Transverse colon (tissue), 4 donors: ENCODE data around the gene AGAP1. TPM values are rescaled to one million over a fixed set of nuclear protein-coding genes. Genes with fewer than 3 reads are reported as not detected.

Experiments used
- DNase-seq: peaks from one replicate; pipeline ENCODE4 v3.0.0-alpha.2; 2019
- H3K27ac ChIP-seq, 4 donors: fragments of 200-600 bp; sonication (generic); 2 replicates each; pipeline ENCODE4 v1.5.1; 2016 to 2018; ENCODE audit warnings: inconsistent platforms in 4 of 4
- H3K27me3 ChIP-seq: fragments of 200-600 bp; sonication (generic); 2 replicates; pipeline ENCODE4 v1.5.1; 2017; ENCODE audit warnings: inconsistent platforms
- H3K36me3 ChIP-seq, 4 donors: fragments of 200-600 bp; sonication (generic); 2 replicates each; pipeline ENCODE4 v1.5.1; 2017 to 2019; ENCODE audit warnings: inconsistent platforms in 4 of 4
- H3K4me1 ChIP-seq, 4 donors: fragments of 200-600 bp; sonication (generic); 2 replicates each; pipeline ENCODE4 v1.5.1; 2017 to 2020; ENCODE audit warnings: inconsistent platforms in 4 of 4
- H3K4me3 ChIP-seq, 4 donors: fragments of 200-600 bp; sonication (generic); 1 replicate in 1 of 4; 2 replicates in 3 of 4; pipeline versions ENCODE4 v1.5.1 to v1.6.1; 2017 to 2019; ENCODE audit warnings: inconsistent platforms in 4 of 4
- H3K9me3 ChIP-seq, 2 donors: fragments of 200-600 bp; sonication (generic); 2 replicates each; pipeline ENCODE4 v1.5.1; 2017 to 2019; ENCODE audit warnings: inconsistent platforms in 2 of 2
- CTCF ChIP-seq, 5 experiments: fragments of 200-600 bp in 3 of 5; fragments of 450-650 bp in 2 of 5; sonication (generic) in 3 of 5; IDR thresholded peaks; 1 replicate in 2 of 5; 2 replicates in 3 of 5; pipeline ENCODE4 v1.5.1; 2016 to 2017; ENCODE audit warnings: antibody characterized with exemption in 5 of 5, inconsistent platforms in 3 of 5, mild to moderate bottlenecking in 2 of 5, moderate library complexity in 1 of 5
- EP300 ChIP-seq: sonication (generic); formaldehyde crosslinking; IDR thresholded peaks from one replicate; pipeline ENCODE4 v1.6.1; 2017; ENCODE audit warnings: antibody characterized with exemption, low read depth
- POLR2A ChIP-seq: fragments of 450-650 bp; IDR thresholded peaks from one replicate; pipeline ENCODE4 v1.6.1; 2016; ENCODE audit warnings: antibody characterized with exemption, mild to moderate bottlenecking, moderate library complexity
- POLR2AphosphoS5 ChIP-seq, 3 donors: sonication (generic); formaldehyde crosslinking; IDR thresholded peaks; one replicate each; pipeline ENCODE4 v1.6.1; 2016; ENCODE audit warnings: antibody characterized with exemption in 3 of 3
- WGBS, 2 donors: methylation state at CpG; one replicate each; pipeline ENCODE4 v1.1.5; 2018; ENCODE audit warnings: low coverage in 1 of 2; 5-methylcytosine and 5-hydroxymethylcytosine counted together
- in situ Hi-C, 4 donors: fragments of 200-750 bp; cut with MboI; loops; one replicate each; pipeline versions ENCODE4 v1.15.0 to v1.15.1; 2017; ENCODE audit warnings: low sequenced_read_pairs in 3 of 4, low pct_ligation_motif_present in 1 of 4, low pct_unique_long_range_greater_than_20kb in 1 of 4
- intact Hi-C: fragments of 100-400 bp; cut with DNase I; formaldehyde crosslinking; loops from one replicate; pipeline ENCODE4 v1.15.1; 2023; ENCODE audit warnings: low total_unique reads
- total RNA-seq, 4 donors: library from RNA; depleted of rRNA; stranded (reverse); fragments of >200 nt; gene quantifications; one replicate each; pipeline ENCODE4 v1.1.0, GENCODE V29; 2016

Gene AGAP1
- total RNA-seq, 4 donors from 2014 or later, result 56.1 to 96.9 (median 71.2) TPM

DNA sequence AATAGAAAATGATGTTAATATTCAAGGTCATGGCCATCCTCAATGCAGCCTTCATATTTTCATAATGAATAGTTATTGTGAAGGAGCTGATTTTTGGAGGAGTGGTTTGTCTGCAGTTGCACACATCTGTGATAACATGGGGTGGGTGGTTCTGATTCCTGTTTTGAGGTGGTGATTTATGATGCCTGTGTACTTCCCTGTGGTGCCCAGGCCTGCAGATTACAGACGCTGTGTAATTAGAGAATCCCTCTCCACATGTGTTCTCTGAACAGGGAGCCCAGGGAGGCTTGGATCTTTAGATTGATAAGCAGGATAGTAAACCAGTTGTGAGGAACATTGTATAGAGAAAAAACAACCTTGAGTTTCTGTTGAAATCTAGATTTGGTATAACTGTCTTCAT is 117.5 kb downstream of the AGAP1 start:
- peaks cover 0 to 18% (median 13%) of the 10 kb centered on the region in 4 donors for H3K4me1 ChIP-seq
- no peaks in the 10 kb centered on the region for H3K27me3 ChIP-seq
- 36 to 57% methylated on average over 1 of the region's 1 CpG for WGBS, 2 donors
- intact Hi-C loops (no loop called here), in situ Hi-C loops (no loop called here)
- no peak for DNase-seq
- H3K27ac ChIP-seq, result no peak overlapping the region
- no peaks in the 10 kb centered on the region for H3K36me3 ChIP-seq
- H3K9me3 ChIP-seq, result no peaks in the 10 kb centered on the region
- H3K4me3 ChIP-seq, result no peak overlapping the region
- TF ChIP-seq EP300 (no peak), CTCF (IDR thresholded peaks at IDR 0.05) (no peak), POLR2A (no peak), POLR2AphosphoS5 (IDR thresholded peaks at IDR 0.05) (no peak)

DNA sequence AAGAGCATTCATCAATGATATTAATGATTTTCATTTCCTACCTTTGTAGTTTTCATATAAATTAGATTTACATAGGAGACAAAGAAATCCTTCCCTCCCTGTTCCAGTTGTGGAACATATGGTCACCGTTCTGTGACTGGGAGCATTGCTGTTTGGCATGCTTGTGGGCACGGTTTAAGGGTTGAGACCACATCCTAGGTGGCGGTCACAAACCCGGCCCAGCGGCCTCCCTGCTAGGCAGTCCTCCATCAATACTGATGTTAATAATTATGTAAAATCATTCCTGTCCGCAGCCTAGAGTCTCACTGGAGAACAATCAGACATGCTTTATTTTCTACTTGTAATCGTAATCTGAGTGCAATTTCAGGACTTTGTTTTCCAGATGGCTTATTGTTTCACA is 117.9 kb downstream of the AGAP1 start:
- 81 to 88% methylated on average over 7 of the region's 7 CpGs for WGBS, 2 donors
- Histone ChIP-seq H3K4me3 (no peak overlapping the region), H3K36me3 (no peaks in the 10 kb centered on the region), H3K4me1 (peaks cover 0 to 22% (median 13%) of the 10 kb centered on the region in 4 donors), H3K27ac (no peak overlapping the region), H3K27me3 (no peaks in the 10 kb centered on the region), H3K9me3 (no peaks in the 10 kb centered on the region)
- no peak for TF ChIP-seq EP300
- no peak for DNase-seq
- in situ Hi-C loops (no loop called here), intact Hi-C loops (no loop called here)

DNA sequence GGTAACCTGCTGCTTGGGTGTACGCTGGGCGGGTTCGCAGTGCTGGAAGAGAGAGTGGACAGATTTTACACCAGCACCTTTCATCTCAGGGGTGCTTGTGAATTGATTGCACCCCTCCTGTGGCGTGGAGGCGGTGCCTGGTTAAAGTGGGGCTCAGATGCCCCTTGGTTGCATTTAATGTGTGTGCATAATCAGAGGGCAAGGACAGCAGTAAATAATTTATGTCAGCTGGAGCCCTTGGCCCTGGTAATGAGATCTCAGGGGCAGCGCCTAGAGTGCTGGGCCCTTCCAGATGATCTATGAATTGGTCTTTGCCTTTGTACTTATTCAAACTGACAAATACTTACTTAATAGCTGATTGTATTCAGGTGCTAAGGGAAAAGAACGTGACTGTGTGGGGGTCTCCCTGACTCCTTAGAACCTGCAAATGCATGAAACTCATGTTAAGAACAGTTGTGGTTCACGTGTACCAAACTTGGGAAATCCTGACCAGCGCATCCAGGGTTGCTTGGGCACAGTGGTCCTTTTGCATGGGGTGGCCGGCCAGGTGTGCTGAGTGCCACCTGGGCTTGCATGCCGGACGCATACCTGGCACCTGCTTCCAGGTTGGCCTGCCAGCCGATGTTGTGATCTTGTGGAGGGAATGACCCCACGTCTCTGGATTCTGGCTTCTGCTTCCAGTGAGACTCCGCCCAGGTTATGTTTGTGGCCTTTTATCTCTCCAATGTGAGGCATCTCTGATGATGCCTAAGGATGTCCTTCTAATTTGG is 118.5 kb downstream of the AGAP1 start:
- intact Hi-C loops, result no loop called here

GRCh38 chr2:235613649-235614048 is 119.8 kb downstream of the AGAP1 start:
- no peaks in the 10 kb centered on the region for H3K36me3 ChIP-seq
- H3K27me3 ChIP-seq, result no peaks in the 10 kb centered on the region
- WGBS, 2 donors, result 86 to 87% methylated on average over 5 to 6 of the region's 6 CpGs
- H3K4me1 ChIP-seq, result peaks cover 0 to 22% (median 13%) of the 10 kb centered on the region in 4 donors
- in situ Hi-C loops, result no loop called here
- no peak for TF ChIP-seq POLR2A
- TF ChIP-seq POLR2AphosphoS5 (IDR thresholded peaks at IDR 0.05), result no peak
- TF ChIP-seq EP300, result no peak
- TF ChIP-seq CTCF (IDR thresholded peaks at IDR 0.05), result no peak
- intact Hi-C loops, result no loop called here
- no peak for DNase-seq
- no peaks in the 10 kb centered on the region for H3K9me3 ChIP-seq
- H3K4me3 ChIP-seq, result no peak overlapping the region
- no peak overlapping the region for H3K27ac ChIP-seq

More for the DNA sequence above, 118.5 kb downstream of the AGAP1 start:
- Histone ChIP-seq H3K36me3 (no peaks in the 10 kb centered on the region), H3K27ac (no peak overlapping the region), H3K4me3 (no peak overlapping the region), H3K4me1 (peaks cover 0 to 22% (median 13%) of the 10 kb centered on the region in 4 donors), H3K9me3 (no peaks in the 10 kb centered on the region), H3K27me3 (no peaks in the 10 kb centered on the region)
- WGBS, 2 donors, result 91 to 94% methylated on average over 7 to 15 of the region's 15 CpGs
- in situ Hi-C loops, result no loop called here
- TF ChIP-seq CTCF (IDR thresholded peaks at IDR 0.05), result no peak
- no peak for TF ChIP-seq EP300
- no peak for TF ChIP-seq POLR2AphosphoS5 (IDR thresholded peaks at IDR 0.05)
- no peak for TF ChIP-seq POLR2A
- DNase-seq, result no peak
